Activated CD8-positive, alpha-beta T cell treated with anti-CD3 and anti-CD28 coated beads for 36 hours (primary cell): ENCODE results near the gene NECAB3. TPM values are rescaled to one million over a fixed set of nuclear protein-coding genes. Genes with fewer than 3 reads are reported as not detected.

Source experiments
- ATAC-seq: fragments of 200-7000 bp; cut with Tn5 transposase; one replicate; pipeline ENCODE4 v1.10.0; 2021; ENCODE audit warnings: mild to moderate bottlenecking, moderate library complexity
- CTCF ChIA-PET: fragments of 350-600 bp; sonication (Branson Sonifier 250); formaldehyde crosslinking; loops from one replicate; lab custom pipeline; 2021; ENCODE audit warnings: antibody characterized with exemption; lab: Charles Lee
- POLR2A ChIA-PET: fragments of 350-600 bp; sonication (Branson Sonifier 250); formaldehyde crosslinking; loops from one replicate; lab custom pipeline; 2021; ENCODE audit warnings: antibody characterized with exemption; lab: Charles Lee
- DNase-seq: peaks from one replicate; pipeline ENCODE4 v3.0.0-alpha.2; 2020
- H3K27ac Mint-ChIP-seq: one replicate; pipeline ENCODE4 v1.8.0; 2021; ENCODE audit warnings: mild to moderate bottlenecking, mixed read lengths
- H3K27me3 Mint-ChIP-seq: one replicate; pipeline ENCODE4 v1.8.0; 2021; ENCODE audit warnings: mixed read lengths
- H3K36me3 Mint-ChIP-seq: one replicate; pipeline ENCODE4 v1.8.0; 2021; ENCODE audit warnings: low read depth, mixed read lengths
- H3K4me1 Mint-ChIP-seq: one replicate; pipeline ENCODE4 v1.8.0; 2021; ENCODE audit warnings: low read depth, mixed read lengths
- H3K4me3 Mint-ChIP-seq: one replicate; pipeline ENCODE4 v1.8.0; 2021; ENCODE audit warnings: mild to moderate bottlenecking, moderate library complexity, mixed read lengths
- H3K9me3 Mint-ChIP-seq: one replicate; pipeline ENCODE4 v1.8.0; 2021; ENCODE audit warnings: mixed read lengths
- CTCF ChIP-seq: fragments of 200-600 bp; IDR thresholded peaks from one replicate; pipeline ENCODE4 v1.8.0; 2022; ENCODE audit warnings: antibody characterized with exemption, mild to moderate bottlenecking
- intact Hi-C: fragments of 100-400 bp; cut with micrococcal nuclease; formaldehyde crosslinking; loops from one replicate; pipeline ENCODE4 v1.10.0; 2022
- total RNA-seq, 2 experiments: library from RNA; stranded (reverse); gene quantifications; one replicate each; pipeline ENCODE4 v1.2.3, GENCODE V29; 2021

The NECAB3 gene
- total RNA-seq, 2 experiments from 2014 or later, result 13.7 to 16.0 TPM

DNA sequence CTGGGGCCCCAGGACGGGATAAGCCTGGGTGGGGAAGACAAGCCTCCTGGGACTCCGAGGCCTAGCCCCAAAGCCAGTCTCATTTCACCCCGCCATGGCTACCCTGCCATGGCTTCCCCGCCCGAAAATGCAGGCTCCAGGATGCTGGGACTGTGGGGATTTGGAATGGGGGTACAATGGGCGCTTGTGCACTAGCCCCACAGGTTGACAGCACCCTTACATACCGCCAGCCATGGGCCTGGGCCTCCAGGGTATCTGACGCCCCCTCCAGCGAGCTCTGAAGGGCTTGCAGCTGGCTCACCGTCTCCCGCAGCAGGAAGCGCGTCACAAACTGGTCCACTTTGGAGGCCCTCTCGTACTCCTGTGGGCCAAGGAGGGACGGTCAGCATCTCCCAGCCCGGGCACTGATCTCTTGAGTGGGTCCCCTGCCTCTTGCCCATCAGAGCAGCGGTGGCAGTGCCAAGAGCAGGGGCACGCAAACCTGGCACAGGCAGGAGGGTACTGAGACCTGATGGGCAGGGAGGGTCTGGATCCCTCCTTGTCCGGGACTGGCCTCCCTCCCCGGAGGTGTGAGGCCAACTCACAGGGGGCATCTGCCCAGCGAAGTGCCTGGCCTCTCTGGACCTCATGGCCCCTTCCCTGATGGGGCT lies 14.1 kb downstream of the NECAB3 start:
- ChIA-PET POLR2A (no interaction called here), CTCF (interaction anchor here (2.0 kb wide), 1 partner anchor 8 kb away, joined by 7 read pairs; no protein-coding TSS in a partner anchor)
- DNase-seq (no peak), ATAC-seq (no peak)
- TF ChIP-seq CTCF, result no peak
- Mint-ChIP-seq H3K4me3 (no peak overlapping the region), H3K9me3 (no peaks in the 10 kb centered on the region), H3K4me1 (peaks cover 16% of the 10 kb centered on the region), H3K36me3 (no peaks in the 10 kb centered on the region), H3K27me3 (no peaks in the 10 kb centered on the region), H3K27ac (no peak overlapping the region)
- intact Hi-C loops, result no loop called here

- TF ChIP-seq CTCF, result no peak
- H3K36me3 Mint-ChIP-seq, result no peaks in the 10 kb centered on the region
- ChIA-PET POLR2A (interaction anchor here (3.8 kb wide), 1 partner anchor 8 kb away, joined by 16 read pairs; the partner anchor contains the start of gene ACTL10), CTCF (interaction anchor here (2.0 kb wide), 1 partner anchor 9 kb away, joined by 7 read pairs; no protein-coding TSS in a partner anchor)
- intact Hi-C loops, result no loop called here
- DNase-seq (peak; percentile 1), ATAC-seq (no peak)
- no peak overlapping the region for H3K27ac Mint-ChIP-seq
- H3K27me3 Mint-ChIP-seq, result no peaks in the 10 kb centered on the region
- no peaks in the 10 kb centered on the region for H3K9me3 Mint-ChIP-seq
- H3K4me1 Mint-ChIP-seq, result peaks cover 10% of the 10 kb centered on the region
- no peak overlapping the region for H3K4me3 Mint-ChIP-seq
Observed at GRCh38 chr20:33659341-33660034, 14.7 kb downstream of the NECAB3 start.

DNA sequence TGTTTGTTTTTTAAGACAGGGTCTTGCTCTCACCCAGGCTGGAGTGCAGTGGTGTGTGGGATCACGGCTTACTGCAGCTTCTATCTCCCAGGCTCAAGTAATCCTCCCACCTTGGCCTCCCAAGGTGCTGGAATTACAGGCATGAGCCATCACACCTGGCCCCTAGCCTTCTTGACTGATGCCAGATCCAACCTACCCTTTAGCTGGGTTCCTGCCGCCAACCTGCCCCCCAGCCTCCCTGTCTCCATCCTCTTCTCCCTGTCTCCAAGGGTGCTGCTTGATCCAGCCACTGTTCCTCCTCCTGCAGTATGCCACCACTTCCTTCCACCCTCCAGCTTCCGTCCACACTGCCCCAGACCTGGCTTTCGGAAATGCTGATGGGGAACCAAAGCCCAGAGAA lies 15.3 kb downstream of the NECAB3 start:
- Mint-ChIP-seq H3K4me3 (no peak overlapping the region), H3K9me3 (no peaks in the 10 kb centered on the region), H3K4me1 (peaks cover 7% of the 10 kb centered on the region), H3K27me3 (no peaks in the 10 kb centered on the region), H3K36me3 (no peaks in the 10 kb centered on the region), H3K27ac (no peak overlapping the region)
- ChIA-PET CTCF (interaction anchor here (2.0 kb wide), 1 partner anchor 9 kb away, joined by 7 read pairs; no protein-coding TSS in a partner anchor), POLR2A (interaction anchor here (3.8 kb wide), 1 partner anchor 8 kb away, joined by 16 read pairs; the partner anchor contains the start of gene ACTL10)
- DNase-seq (peak; percentile 0), ATAC-seq (no peak)
- intact Hi-C loops, result no loop called here
- TF ChIP-seq CTCF, result no peak

GRCh38 chr20:33658510-33658909 lies 15.7 kb downstream of the NECAB3 start:
- no peaks in the 10 kb centered on the region for H3K36me3 Mint-ChIP-seq
- ChIA-PET POLR2A (interaction anchor here (3.8 kb wide), 1 partner anchor 9 kb away, joined by 16 read pairs; the partner anchor contains the start of gene ACTL10), CTCF (interaction anchor here (2.0 kb wide), 1 partner anchor 10 kb away, joined by 7 read pairs; no protein-coding TSS in a partner anchor)
- no peak for DNase-seq
- TF ChIP-seq CTCF, result no peak
- H3K4me1 Mint-ChIP-seq, result peaks cover 7% of the 10 kb centered on the region
- no peak overlapping the region for H3K27ac Mint-ChIP-seq
- ATAC-seq, result no peak
- no peaks in the 10 kb centered on the region for H3K9me3 Mint-ChIP-seq
- no peaks in the 10 kb centered on the region for H3K27me3 Mint-ChIP-seq
- H3K4me3 Mint-ChIP-seq, result no peak overlapping the region
- intact Hi-C loops, result no loop called here

DNA sequence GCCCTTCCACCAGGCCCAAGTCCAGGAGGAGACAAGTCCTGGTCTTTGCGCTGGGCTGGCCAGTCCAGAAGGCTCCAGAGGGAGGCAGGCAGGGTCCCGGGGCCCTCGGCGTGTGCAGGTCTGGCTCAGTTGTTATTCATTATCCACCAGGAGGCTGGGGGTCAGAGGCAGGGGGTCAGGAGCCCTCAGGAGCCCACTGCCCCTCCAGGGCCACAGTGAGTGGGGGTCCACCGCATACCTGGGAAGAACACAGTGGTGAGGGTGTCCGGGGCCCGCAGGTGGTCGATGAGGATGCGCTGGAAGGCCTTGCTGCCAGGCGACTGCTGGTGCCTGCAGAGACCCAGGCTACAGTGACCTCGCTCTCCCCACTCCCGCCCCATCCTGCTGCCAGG lies 16.5 kb downstream of the NECAB3 start:
- CTCF ChIA-PET, result no interaction called here
- POLR2A ChIA-PET, result interaction anchor here (3.8 kb wide), 1 partner anchor 9 kb away, joined by 16 read pairs; the partner anchor contains the start of gene ACTL10
- Mint-ChIP-seq H3K4me3 (no peak overlapping the region), H3K27ac (no peak overlapping the region), H3K36me3 (no peaks in the 10 kb centered on the region), H3K27me3 (no peaks in the 10 kb centered on the region), H3K9me3 (no peaks in the 10 kb centered on the region), H3K4me1 (peaks cover 10% of the 10 kb centered on the region)
- DNase-seq (peak; percentile 1), ATAC-seq (no peak)
- TF ChIP-seq CTCF, result no peak
- intact Hi-C loops, result no loop called here
